CD4-positive, CD25-positive, alpha-beta regulatory T cell (primary cell): ENCODE measurements around the gene KRTAP10-3. TPM values are rescaled to one million over a fixed set of nuclear protein-coding genes. Genes with fewer than 3 reads are reported as not detected.
"Not testable (repeated sequence)": the region's sequence is repeated elsewhere in the genome, so short reads cannot be mapped to it uniquely, and the experiment has no call there.

ENCODE experiments used
- ATAC-seq, 2 donors: fragments of 150-1000 bp; cut with Tn5 transposase; one replicate each; pipeline ENCODE4 v1.10.0; 2021; ENCODE audit warnings: low read depth in 2 of 2, moderate number of reproducible peaks in 2 of 2, moderate library complexity in 1 of 2
- DNase-seq, 3 donors: peaks; one replicate each; pipeline versions ENCODE4 v3.0.0 to v3.0.0-alpha.2; 2012 to 2022; ENCODE audit warnings: mixed read lengths in 1 of 3
- H3K27ac ChIP-seq: one replicate; pipeline ENCODE4 v1.7.0; 2013; ENCODE audit warnings: mild to moderate bottlenecking, low read length; ENCODE audit not compliant: insufficient read depth, poor library complexity, severe bottlenecking
- H3K27me3 ChIP-seq: one replicate; pipeline ENCODE4 v1.7.0; 2013; ENCODE audit warnings: low read length; ENCODE audit not compliant: control insufficient read depth, insufficient read depth
- H3K36me3 ChIP-seq: one replicate; pipeline ENCODE4 v1.7.0; 2013; ENCODE audit warnings: mild to moderate bottlenecking, low read length, moderate library complexity; ENCODE audit not compliant: control insufficient read depth, insufficient read depth
- H3K4me1 ChIP-seq: 2 replicates; pipeline ENCODE4 v1.7.0; 2013; ENCODE audit warnings: mild to moderate bottlenecking, low read length; ENCODE audit not compliant: insufficient read depth, control insufficient read depth, poor library complexity, severe bottlenecking
- H3K4me3 ChIP-seq: one replicate; pipeline ENCODE4 v1.7.0; 2013; ENCODE audit warnings: low read depth, mild to moderate bottlenecking, low read length, moderate library complexity
- H3K9me3 ChIP-seq, 2 experiments: 1 replicate in 1 of 2; 2 replicates in 1 of 2; pipeline ENCODE4 v1.7.0; 2013; ENCODE audit warnings: low read length in 2 of 2, mild to moderate bottlenecking in 1 of 2, moderate library complexity in 1 of 2; ENCODE audit not compliant: control insufficient read depth in 2 of 2
- H3K27ac Mint-ChIP-seq, 3 donors: one replicate each; pipeline ENCODE4 v1.8.0; 2020 to 2022; ENCODE audit warnings: mild to moderate bottlenecking in 3 of 3, mixed read lengths in 3 of 3, moderate library complexity in 2 of 3
- H3K27me3 Mint-ChIP-seq: one replicate; pipeline ENCODE4 v1.8.0; 2022; ENCODE audit warnings: mild to moderate bottlenecking, mixed read lengths
- H3K36me3 Mint-ChIP-seq: one replicate; pipeline ENCODE4 v1.8.0; 2020; ENCODE audit warnings: mixed read lengths
- H3K4me1 Mint-ChIP-seq, 4 donors: one replicate each; pipeline ENCODE4 v1.8.0; 2020 to 2022; ENCODE audit warnings: mixed read lengths in 4 of 4, mild to moderate bottlenecking in 1 of 4
- H3K4me3 Mint-ChIP-seq, 4 donors: one replicate each; pipeline ENCODE4 v1.8.0; 2020 to 2022; ENCODE audit warnings: mild to moderate bottlenecking in 4 of 4, mixed read lengths in 4 of 4, moderate library complexity in 3 of 4
- H3K9me3 Mint-ChIP-seq, 7 donors: one replicate each; pipeline ENCODE4 v1.8.0; 2020 to 2022; ENCODE audit warnings: mixed read lengths in 7 of 7, mild to moderate bottlenecking in 3 of 7, moderate library complexity in 2 of 7
- polyA plus RNA-seq, 4 donors: library from polyadenylated mRNA; unstranded; fragments of 300-500 nt; fragmentation: Illumina TruSeq; gene quantifications; one replicate each; pipeline ENCODE4 v1.2.3, GENCODE V29; 2021
- total RNA-seq: library from RNA; stranded (reverse); gene quantifications from one replicate; pipeline ENCODE4 v1.2.3, GENCODE V29; 2022

Gene KRTAP10-3
- total and polyA plus RNA-seq, 5 donors from 2014 or later: not detected

DNA sequence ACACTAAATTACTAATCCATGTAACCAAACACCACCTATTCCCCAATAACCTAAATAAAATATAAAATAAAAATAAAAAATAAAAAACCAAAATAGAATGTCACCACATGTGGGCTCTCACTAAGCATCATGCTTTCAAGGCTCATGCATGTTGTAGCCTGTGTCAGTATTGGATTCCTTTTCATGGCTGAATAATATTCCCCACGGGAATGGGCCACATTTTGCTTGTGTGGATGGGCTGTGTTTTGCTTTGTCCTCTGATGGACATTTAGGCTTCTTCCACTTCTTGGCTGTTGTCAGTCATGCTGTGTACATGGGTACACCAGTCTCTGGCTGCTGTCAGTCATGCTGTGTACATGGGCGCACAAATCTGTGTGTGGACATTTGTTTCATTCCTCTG is 30.5 kb upstream of the KRTAP10-3 start:
- no peak overlapping the region for H3K4me3 Mint-ChIP-seq
- no peaks in the 10 kb centered on the region for H3K9me3 ChIP-seq
- peaks cover 11% of the 10 kb centered on the region for H3K27me3 ChIP-seq
- peaks cover 13% of the 10 kb centered on the region for H3K27me3 Mint-ChIP-seq
- H3K4me1 Mint-ChIP-seq: peaks cover 4 to 9% (median 5%) of the 10 kb centered on the region in 4 donors
- H3K9me3 Mint-ChIP-seq: peaks cover 0 to 3% (median 0%) of the 10 kb centered on the region in 7 donors
- ATAC-seq (no peak), DNase-seq (no peak)
- no peak overlapping the region for H3K27ac ChIP-seq
- peaks cover 3% of the 10 kb centered on the region for H3K36me3 Mint-ChIP-seq
- H3K27ac Mint-ChIP-seq: no peak overlapping the region
- H3K4me1 ChIP-seq: no peaks in the 10 kb centered on the region
- H3K4me3 ChIP-seq: no peak overlapping the region
- H3K36me3 ChIP-seq: no peaks in the 10 kb centered on the region

DNA sequence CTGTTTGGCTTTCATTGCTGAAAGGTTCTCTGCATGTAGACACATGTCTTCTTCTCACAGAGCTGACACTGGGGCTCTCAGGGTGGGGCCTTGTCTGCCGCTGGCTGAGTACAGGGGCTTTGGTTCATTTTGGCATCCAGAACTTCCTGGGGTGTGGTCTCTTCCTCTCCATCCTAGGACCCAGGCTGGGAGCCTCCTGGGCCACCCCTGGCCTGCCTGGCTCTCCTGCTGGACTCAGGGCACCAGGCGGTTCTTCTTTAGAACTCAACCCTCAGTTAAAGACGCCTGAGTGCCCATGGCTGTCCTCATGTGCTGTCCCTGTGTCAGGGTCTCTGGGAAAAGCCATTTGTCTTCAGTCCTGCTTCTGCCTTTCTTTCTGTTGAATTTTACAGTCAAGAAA is 27.3 kb upstream of the KRTAP10-3 start:
- Mint-ChIP-seq H3K27ac (peak overlapping the region in 1 of 3 donors; percentile 12), H3K4me1 (peaks cover 9 to 16% (median 11%) of the 10 kb centered on the region in 4 donors), H3K9me3 (peaks cover 0 to 15% (median 9%) of the 10 kb centered on the region in 7 donors), H3K27me3 (peaks cover 24% of the 10 kb centered on the region), H3K4me3 (no peak overlapping the region), H3K36me3 (peaks cover 3% of the 10 kb centered on the region)
- peaks cover 8 to 14% of the 10 kb centered on the region in 2 experiments for H3K9me3 ChIP-seq
- H3K27ac ChIP-seq: no peak overlapping the region
- ATAC-seq (no peak), DNase-seq (no peak)
- H3K4me3 ChIP-seq: no peak overlapping the region
- peaks cover 11% of the 10 kb centered on the region for H3K27me3 ChIP-seq
- no peaks in the 10 kb centered on the region for H3K36me3 ChIP-seq
- no peaks in the 10 kb centered on the region for H3K4me1 ChIP-seq

DNA sequence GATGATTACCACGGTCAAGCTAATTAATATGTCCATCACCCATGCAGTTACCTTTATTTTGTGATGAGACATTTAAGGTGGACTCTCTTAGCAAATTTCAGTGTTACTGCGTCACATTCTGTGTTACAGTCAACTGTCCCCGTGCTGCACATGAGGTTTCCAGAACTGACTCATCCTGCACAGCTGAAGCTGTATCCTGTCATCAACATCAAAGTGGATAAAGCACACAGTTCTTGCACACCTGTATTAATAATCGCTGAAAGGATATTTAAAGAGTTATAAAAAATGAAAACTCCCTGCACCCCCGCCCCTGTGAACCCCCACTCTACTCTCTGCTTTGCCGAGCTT is 25.2 kb upstream of the KRTAP10-3 start:
- Mint-ChIP-seq H3K9me3 (peaks cover 0 to 26% (median 12%) of the 10 kb centered on the region in 7 donors), H3K4me1 (peaks cover 9 to 16% (median 11%) of the 10 kb centered on the region in 4 donors), H3K4me3 (peak overlapping the region in 1 of 4 donors; percentile 5), H3K27me3 (peaks cover 30% of the 10 kb centered on the region), H3K27ac (no peak overlapping the region), H3K36me3 (peaks cover 3% of the 10 kb centered on the region)
- Histone ChIP-seq H3K36me3 (no peaks in the 10 kb centered on the region), H3K27ac (no peak overlapping the region), H3K9me3 (peaks cover 10 to 14% of the 10 kb centered on the region in 2 experiments), H3K27me3 (peaks cover 9% of the 10 kb centered on the region), H3K4me3 (no peak overlapping the region), H3K4me1 (no peaks in the 10 kb centered on the region)
- peak in 2 of 3 donors; percentile 35 to 67 for DNase-seq
- ATAC-seq: peak; percentile 87 to 92

DNA sequence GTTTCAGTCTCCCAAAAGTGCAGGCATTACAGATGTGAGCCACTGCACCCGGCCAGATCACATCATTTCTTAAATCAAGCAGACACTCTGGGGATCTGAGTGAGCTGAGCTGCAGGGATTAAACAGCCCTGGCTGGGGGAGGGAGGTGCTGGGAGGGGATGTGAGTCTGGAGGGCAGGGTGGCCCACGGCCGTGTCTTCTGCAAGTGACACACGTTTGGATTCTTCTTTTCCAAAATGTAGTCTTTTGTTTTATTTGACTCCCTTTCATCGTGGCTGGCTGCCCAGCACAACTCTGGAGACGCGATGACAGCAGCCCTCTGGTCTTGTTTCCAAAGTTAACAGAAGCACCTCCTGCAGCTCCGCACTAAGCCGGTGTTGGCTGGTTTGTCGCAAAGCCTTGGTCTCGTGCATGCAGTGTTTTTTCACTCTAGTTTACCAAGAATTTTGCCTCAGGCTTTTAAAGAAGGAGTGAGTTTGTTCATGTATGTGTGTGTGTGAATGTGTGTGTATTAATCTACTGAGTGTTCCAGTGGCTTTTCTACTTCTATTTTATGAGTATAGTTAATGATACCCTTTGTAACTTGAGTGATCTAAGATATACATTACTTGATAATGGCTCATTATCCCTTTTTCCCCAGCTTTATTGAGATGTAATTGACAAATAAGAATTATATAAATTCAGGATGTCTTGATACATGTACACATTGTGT is 24.6 kb upstream of the KRTAP10-3 start:
- H3K9me3 ChIP-seq: peaks cover 10 to 14% of the 10 kb centered on the region in 2 experiments
- DNase-seq: no peak
- H3K27ac Mint-ChIP-seq: peak overlapping the region in 1 of 3 donors; percentile 62
- H3K27ac ChIP-seq: no peak overlapping the region
- peaks cover 32% of the 10 kb centered on the region for H3K27me3 Mint-ChIP-seq
- no peaks in the 10 kb centered on the region for H3K4me1 ChIP-seq
- ATAC-seq: no peak
- H3K9me3 Mint-ChIP-seq: peaks cover 0 to 26% (median 12%) of the 10 kb centered on the region in 7 donors
- H3K36me3 Mint-ChIP-seq: peaks cover 3% of the 10 kb centered on the region
- H3K27me3 ChIP-seq: peaks cover 9% of the 10 kb centered on the region
- no peaks in the 10 kb centered on the region for H3K36me3 ChIP-seq
- peaks cover 9 to 16% (median 11%) of the 10 kb centered on the region in 4 donors for H3K4me1 Mint-ChIP-seq
- no peak overlapping the region for H3K4me3 ChIP-seq
- H3K4me3 Mint-ChIP-seq: no peak overlapping the region

DNA sequence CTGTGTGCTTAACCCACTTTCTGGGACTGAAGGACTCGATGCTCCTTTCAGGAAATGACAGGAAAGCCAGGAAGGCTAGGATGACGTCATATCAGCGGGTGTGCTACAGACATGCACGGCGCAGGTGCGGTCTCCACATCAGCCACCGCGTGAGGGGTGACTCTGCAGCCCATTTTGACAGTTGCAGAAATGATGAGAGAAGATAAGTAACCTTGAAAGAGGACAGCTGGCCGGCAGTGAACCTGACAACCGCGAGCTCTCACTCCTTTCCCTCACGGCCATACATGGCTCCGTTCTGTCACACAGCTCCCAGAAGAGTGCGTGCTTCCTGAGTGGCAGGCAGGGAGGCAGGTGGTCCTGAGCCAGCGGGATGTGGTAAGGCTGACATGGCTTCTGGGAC is 23.5 kb upstream of the KRTAP10-3 start:
- no peak overlapping the region for H3K27ac ChIP-seq
- Mint-ChIP-seq H3K4me3 (no peak overlapping the region), H3K27ac (no peak overlapping the region), H3K27me3 (peaks cover 27% of the 10 kb centered on the region), H3K36me3 (peaks cover 6% of the 10 kb centered on the region), H3K9me3 (peaks cover 0 to 35% (median 12%) of the 10 kb centered on the region in 7 donors), H3K4me1 (peaks cover 9 to 16% (median 11%) of the 10 kb centered on the region in 4 donors)
- DNase-seq (no peak), ATAC-seq (no peak)
- H3K27me3 ChIP-seq: peaks cover 9% of the 10 kb centered on the region
- no peaks in the 10 kb centered on the region for H3K4me1 ChIP-seq
- H3K36me3 ChIP-seq: no peaks in the 10 kb centered on the region
- no peak overlapping the region for H3K4me3 ChIP-seq
- peaks cover 14 to 21% of the 10 kb centered on the region in 2 experiments for H3K9me3 ChIP-seq

DNA sequence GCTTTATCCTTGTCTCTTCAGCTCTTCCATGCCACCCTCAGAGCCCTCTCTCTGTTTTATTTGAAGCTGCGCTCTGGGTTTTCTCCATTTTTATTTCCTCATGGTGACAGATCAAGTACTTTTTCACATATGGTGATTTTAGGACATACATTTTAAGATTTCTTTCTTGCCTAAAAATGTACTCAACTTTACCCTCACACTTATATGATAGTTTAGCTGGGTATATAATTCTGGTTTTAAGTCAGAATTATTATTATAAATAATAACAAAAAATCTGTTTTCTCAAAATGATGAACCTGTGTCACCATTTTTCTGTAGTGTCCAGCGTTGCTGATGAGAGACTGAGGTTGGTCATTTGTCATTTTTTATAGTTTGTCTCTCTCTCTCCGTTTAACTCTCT is 22.6 kb upstream of the KRTAP10-3 start:
- Histone ChIP-seq H3K4me1 (no peaks in the 10 kb centered on the region), H3K36me3 (no peaks in the 10 kb centered on the region), H3K27ac (no peak overlapping the region), H3K9me3 (peaks cover 21 to 26% of the 10 kb centered on the region in 2 experiments), H3K4me3 (no peak overlapping the region), H3K27me3 (peaks cover 5% of the 10 kb centered on the region)
- Mint-ChIP-seq H3K4me3 (no peak overlapping the region), H3K9me3 (peaks cover 0 to 41% (median 12%) of the 10 kb centered on the region in 7 donors), H3K4me1 (peaks cover 9 to 16% (median 11%) of the 10 kb centered on the region in 4 donors), H3K36me3 (peaks cover 9% of the 10 kb centered on the region), H3K27me3 (peaks cover 21% of the 10 kb centered on the region), H3K27ac (no peak overlapping the region)
- DNase-seq: no peak
- no peak for ATAC-seq

DNA sequence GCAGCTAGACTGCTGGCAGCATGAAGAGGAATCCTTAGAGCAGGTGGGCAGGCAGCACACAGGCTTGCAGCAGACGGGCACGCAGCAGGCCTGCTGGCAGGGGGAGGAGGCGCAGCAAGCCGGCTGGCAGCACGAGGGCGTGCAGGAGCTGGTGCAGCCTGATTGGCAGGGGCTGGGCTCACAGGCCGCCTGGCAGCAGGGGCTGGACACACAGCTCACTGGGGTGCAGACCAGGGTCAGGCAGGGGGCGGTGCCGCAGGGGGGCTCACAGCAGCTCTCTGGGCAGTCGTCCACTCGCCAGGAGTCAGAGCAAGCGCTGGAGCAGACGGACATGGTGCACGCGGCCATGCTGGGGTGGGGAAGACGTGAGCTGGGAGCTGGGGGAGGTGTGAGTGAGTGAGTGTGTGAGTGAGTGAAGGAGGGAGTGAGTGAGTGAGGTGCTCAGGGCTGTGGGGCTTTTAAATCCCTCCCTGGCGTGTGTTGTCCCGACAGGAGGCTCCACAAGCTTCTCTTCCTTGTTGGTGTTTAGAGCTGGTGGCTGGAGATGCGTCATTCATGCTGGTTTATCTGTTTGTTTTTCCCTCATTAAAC is 21.7 kb upstream of the KRTAP10-3 start, which contains the start of gene KRTAP10-5:
Gene KRTAP10-5 (minus strand): TSS at position 374 of the 591 bp plus-strand sequence. CDS start 26 bp downstream, at position 348.
- Mint-ChIP-seq H3K4me1 (peaks cover 9 to 14% (median 11%) of the 10 kb centered on the region in 4 donors), H3K27me3 (peaks cover 26% of the 10 kb centered on the region), H3K4me3 (peak within 1 kb of the TSS in 1 of 4 donors; percentile 65), H3K9me3 (peaks cover 0 to 42% (median 10%) of the 10 kb centered on the region in 7 donors), H3K27ac (peak within 1 kb of the TSS in 1 of 3 donors; percentile 58)
- H3K27me3 ChIP-seq, H3K27ac ChIP-seq, H3K4me3 ChIP-seq, H3K36me3 ChIP-seq, ATAC-seq, H3K36me3 Mint-ChIP-seq, H3K4me1 ChIP-seq, DNase-seq: not testable (repeated sequence)
- H3K9me3 ChIP-seq: peaks cover 21 to 26% of the 10 kb centered on the region in 2 experiments
